GM19324 (cell line): ENCODE measurements around the gene TXLNA.

ENCODE experiments used
- ATAC-seq: cut with Tn5 transposase; IDR thresholded peaks from one replicate; pipeline ENCODE4 v1.9.1; 2021; ENCODE audit warnings: mild to moderate bottlenecking, moderate library complexity; ENCODE audit not compliant: unreplicated experiment, low FRiP score

The TXLNA gene

DNA sequence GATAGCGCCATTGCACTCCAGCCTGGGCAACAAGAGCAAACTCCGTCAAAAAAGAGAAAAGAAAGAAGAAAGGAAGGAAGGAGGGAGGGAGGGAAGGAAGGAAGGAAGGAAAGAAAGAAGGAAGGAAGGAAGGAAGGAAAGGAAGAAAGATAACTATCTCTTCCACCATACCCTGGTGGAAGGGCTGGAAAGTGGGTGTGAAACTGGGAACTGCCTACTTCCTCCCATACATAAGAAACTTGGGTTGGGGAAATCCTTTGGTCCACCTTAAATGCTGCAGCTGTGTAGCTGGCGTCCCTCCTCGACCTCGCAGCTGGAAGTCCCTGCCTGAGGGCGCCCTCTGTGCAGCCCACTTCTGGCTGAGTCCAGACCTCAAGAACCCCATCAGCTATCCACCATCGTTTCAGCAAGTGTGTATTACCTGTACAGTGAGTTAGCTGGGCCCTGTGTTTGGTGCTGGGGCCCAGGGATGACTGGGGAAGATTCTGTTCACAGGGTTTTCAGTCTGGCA is 62.9 kb downstream of the TXLNA start:
- no peak for ATAC-seq

DNA sequence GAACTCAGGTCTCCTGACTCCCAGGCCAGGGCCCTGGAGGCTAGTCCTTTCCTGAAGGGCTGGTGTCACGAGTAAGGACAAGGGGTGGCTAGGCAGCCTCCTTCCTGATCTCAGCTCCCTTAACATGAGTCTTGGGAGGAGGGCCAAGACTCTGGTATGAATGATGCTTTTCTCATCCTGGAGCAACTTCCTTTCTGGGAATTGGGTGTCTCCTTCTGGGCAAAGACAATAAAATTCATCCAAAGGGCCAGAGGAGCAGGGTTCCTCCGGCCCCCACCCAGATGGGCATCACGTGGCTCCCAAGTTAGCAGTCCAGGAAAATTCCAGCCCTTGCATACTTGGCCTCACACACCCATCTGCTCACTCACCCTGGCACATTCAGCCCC is 67.4 kb downstream of the TXLNA start, which contains the start of gene FAM167B:
Gene FAM167B (plus strand): TSS at position 335 of the 386 bp plus-strand sequence. CDS start 200 bp downstream, outside the sequence.
- ATAC-seq: no peak

DNA sequence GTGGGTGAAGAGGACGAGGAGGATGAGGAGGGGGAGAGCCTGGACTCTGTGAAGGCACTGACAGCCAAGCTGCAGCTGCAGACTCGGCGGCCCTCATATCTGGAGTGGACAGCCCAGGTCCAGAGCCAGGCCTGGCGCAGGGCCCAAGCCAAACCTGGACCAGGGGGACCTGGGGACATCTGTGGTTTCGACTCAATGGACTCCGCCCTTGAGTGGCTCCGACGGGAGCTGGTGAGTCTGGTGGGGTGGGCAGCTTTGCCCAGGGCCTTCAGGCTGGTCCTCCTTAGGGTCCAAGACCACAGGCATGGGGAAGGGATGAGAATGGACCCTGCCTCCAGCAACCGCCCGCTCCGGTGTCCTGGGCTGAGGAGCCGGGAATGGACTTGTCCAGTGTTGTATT is 68.0 kb downstream of the TXLNA start:
- no peak for ATAC-seq
